Activated T-helper 1 cell treated with anti-CD3 and anti-CD28 coated beads, Interleukin-2, amount 50 U/mL, for 16 hours (primary cell): ENCODE measurements around the gene PCSK5.

Source experiments
- DNase-seq, 2 donors: peaks; one replicate each; pipeline ENCODE4 v3.0.0-alpha.2; 2020; ENCODE audit warnings: low read depth in 1 of 2, low spot score in 1 of 2

The PCSK5 gene

DNA sequence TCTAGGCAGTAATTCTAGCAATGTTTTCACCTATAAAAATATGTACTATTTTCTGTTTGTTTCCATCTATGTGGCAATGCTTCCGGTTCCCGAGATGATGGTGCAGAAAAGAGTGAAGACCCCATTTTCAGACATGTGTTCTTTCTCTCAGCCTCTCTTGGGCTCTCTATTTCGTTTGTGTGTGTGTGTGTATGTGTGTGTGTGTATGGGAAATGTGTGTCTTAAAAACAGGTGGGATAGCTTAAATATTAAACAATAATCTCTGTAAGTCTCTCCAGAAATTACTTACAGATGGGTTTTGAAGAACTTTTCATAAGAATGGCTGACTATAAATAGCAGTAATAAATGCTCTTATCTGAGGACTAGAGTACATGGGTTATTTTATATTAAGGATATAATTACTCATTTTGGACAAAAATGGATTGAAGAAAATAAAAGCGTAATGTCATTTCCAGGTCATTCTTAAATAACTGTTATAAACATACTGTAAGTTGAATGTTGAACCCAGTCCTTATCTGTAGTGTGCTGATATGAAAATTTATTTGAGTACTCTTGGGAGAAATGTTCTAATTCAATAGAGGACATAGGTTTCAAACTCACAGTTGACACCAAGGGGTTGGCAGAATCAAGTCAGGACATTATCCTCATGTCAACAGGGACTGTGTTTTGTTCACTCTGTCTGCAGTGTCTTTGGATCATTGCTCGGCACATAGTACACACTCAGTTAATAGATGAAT is 31.1 kb downstream of the PCSK5 start:
- no peak for DNase-seq

DNA sequence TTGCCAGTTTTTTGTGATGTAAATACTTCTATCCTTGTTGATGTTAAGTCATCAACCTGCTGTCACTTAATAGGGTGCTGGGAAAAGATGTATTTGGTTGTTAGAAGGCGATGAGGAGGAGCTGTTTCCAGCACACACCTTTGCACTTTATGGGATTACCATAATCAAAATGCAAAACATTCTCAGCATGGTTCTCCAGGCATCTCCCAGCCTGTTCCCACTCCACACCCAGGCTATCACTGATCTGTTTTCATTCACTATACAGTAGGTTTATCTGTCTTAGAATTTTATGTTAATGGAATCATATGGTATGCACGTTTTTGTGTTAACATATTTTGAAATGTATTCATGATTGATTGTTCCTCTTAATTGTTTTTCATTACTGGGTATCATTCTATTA is 35.9 kb downstream of the PCSK5 start:
- DNase-seq: no peak

DNA sequence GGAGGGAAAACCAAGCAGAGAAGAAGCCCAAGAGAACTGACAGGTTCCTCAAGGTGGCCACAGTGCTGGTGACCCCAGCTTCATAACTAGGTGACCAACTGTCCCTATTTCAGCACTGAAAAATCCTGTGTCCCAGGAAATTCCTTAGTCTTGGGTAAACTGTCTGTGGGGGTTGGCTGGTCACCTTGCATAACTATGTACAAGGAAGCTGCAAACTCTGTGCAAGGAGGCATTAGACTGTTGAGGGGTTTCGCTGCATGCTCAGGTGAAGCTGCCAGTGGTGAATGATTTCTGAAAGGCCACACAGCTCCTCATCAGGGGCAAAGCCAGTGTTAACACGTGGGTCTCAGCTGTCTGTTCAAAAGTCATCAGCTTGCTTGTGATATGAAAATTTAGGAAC is 36.9 kb downstream of the PCSK5 start:
- no peak for DNase-seq

GRCh38 chr9:75930190-75930589 is 39.7 kb downstream of the PCSK5 start:
- no peak for DNase-seq

- no peak for DNase-seq
Observed at GRCh38 chr9:75930730-75931321, 40.4 kb downstream of the PCSK5 start.

GRCh38 chr9:75933982-75934381 is 43.5 kb downstream of the PCSK5 start:
- DNase-seq: no peak

- no peak for DNase-seq
Observed at GRCh38 chr9:75935591-75935990, 45.1 kb downstream of the PCSK5 start.

DNA sequence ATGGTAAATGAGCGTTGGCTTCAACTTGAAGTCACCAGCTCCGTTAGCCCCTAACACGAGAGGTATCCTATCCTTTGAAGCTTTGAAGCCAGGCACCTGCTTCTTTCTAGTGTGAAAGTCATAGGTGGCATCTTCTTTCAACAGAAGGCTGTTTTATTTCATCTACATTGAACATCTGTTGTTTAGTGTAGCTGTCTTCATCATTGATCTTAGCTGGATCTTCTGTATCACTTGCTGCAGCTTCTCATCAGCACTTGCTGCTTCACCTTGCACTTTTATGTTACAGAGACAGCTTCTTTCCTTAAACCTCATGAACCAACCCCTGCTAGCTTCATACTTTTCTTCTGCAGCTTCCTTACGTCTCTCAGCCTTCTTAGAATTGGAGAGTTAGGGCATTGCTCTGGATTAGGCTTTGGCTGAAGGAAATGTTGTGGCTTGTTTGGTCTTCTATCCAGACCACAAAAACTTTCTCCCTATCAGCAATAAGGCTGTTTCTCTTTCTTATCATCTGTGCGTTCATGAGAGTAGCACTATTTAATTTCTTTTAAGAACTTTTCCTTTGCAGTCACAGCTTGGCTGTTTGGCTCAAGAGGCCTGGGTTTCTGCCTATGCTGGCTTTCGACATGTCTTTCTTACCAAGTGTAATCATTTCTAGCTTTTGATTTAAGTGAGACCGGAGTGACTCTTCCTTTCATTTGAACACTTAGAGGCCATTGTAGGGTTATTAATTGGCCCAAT is 47.2 kb downstream of the PCSK5 start:
- DNase-seq: no peak

DNA sequence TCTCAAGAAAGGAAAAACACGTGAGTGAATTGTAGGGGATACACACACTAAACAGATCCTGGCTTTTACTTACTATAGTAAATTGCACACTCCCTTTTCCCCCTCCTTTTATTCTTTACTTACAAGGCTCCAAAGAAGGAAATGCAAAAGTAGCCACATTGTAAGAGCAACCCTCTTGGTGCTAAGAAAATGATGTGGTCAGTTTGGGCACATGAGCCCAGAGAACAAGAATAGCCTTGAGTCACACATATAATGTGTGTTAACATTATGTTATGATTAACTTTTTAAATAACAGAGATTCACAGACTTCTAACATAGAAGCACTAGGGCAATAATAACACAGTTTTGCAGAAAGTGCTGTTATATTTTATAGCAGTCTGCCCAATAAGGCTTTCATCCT is 48.5 kb downstream of the PCSK5 start:
- DNase-seq: no peak

GRCh38 chr9:75939536-75940111 is 49.2 kb downstream of the PCSK5 start:
- no peak for DNase-seq

DNA sequence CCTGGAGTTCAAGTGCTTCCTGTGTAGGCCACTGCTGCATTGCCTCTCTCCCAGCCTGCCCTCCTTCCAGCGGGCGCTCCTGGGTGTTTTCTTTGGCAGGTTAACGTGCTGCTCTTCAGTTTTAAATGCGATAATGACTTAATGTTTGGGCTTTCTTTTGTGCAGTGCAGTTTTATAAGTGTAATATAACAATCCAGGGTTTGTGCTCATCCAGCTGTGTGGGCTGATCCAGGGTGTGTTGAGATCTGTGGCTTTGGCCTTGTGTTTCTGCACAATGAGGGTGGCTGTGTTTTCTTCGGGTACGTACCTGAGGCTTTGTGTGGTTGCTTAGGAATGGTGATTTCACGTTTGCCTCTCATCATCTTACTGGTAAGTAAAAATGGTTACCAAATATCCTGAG is 50.6 kb downstream of the PCSK5 start:
- no peak for DNase-seq

GRCh38 chr9:75941577-75942311 is 51.3 kb downstream of the PCSK5 start:
- DNase-seq: no peak

- no peak for DNase-seq
Observed at GRCh38 chr9:75946766-75947165, 56.3 kb downstream of the PCSK5 start.

- no peak for DNase-seq
Observed at GRCh38 chr9:75947233-75947632, 56.8 kb downstream of the PCSK5 start.

GRCh38 chr9:75950998-75951397 is 60.5 kb downstream of the PCSK5 start:
- DNase-seq: no peak

DNA sequence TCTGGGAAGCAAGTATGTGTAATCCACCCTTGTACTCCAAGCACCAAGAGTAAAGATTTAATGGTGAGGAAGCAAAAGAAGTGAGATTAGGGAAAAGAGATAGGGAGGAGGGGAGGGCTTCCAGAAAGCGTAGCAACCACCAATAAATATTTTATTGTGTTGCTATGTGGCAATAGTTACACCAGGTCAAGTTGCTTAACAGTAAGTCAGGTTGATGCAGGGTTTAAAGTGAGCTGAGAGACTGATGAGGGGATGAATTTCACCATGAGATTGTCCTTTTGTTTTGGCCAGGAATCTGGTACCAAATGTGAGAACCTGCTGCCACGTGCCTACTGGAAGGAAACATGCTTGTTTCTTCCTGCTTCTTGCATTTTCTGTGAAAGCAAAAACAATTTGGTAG is 62.7 kb downstream of the PCSK5 start:
- no peak for DNase-seq

GRCh38 chr9:75956161-75956560 is 65.7 kb downstream of the PCSK5 start:
- no peak for DNase-seq

DNA sequence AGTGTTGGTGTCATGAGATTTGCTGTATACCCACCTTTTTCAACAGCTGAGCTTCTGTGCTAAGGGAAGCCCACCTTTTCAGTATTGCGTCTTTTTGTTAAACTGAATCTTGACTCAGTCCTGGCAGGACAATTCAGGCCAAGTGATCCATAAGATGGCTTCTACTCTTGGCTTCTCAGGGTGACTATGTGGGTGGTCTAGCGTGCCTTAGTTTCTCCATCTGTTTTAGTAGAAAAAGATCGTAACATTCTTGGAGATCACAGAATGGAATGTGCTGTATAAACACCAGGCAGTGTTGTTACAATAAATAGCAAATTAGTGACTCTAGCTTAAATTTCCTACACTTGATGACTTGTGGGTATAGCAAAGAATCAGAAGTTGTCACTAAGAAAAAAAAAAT is 66.6 kb downstream of the PCSK5 start:
- no peak for DNase-seq

GRCh38 chr9:75958226-75958625 is 67.8 kb downstream of the PCSK5 start:
- no peak for DNase-seq

DNA sequence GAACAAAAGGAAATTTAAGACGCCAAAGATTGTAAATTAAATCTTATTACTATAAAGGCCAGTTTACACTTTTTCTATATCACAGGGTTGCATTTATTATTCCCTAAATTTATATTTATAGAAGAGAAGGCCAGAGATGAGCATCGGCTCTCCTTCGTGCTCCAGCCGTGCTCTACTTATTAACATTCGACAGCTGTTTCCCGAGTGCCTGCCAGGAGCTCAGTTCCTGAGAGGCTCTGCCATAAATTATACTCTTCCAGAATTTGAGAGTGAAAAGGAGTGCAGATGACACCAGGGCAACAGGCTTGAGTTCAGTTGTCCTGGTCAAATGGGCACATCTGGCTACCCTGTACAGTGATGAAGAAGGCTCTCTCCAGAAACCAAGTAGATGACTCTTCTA is 70.1 kb downstream of the PCSK5 start:
- no peak for DNase-seq

DNA sequence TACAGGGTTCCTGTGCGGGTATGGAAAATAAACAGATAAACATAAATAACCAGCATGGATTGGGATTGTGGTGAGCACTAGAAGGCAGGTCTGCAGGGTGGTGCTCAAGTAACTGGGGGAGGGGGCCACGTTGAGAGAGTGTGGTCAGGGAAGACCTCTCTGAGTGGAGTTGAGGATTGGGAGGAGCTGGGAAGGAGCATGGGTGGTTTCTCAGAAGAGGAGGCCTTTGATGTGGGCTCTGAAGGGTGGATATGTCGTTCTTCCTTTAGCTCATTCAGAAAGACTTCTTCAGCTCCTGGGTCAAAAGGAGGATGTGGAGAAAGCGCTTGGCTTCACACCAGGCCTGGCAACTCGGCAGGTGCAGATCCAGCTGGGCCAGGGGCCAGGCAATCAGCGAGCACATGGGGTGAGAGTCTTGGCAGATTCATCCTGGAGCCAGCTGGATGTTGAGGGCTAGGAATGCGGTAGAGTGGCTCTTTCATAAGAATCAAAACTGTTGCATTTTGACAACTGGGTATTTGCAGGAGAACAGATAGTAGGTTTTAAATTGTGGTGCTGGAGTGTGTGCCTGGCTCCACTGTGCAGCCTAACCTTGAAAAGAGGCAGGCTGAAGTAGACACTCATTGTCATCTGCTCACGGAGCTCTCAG is 71.7 kb downstream of the PCSK5 start:
- no peak for DNase-seq
